Measurements from ENCODE around the gene XIRP1. TPM values are rescaled to one million over a fixed set of nuclear protein-coding genes. Genes with fewer than 3 reads are reported as not detected.

Gene XIRP1
- total RNA-seq, 1 donor from 2014 or later = 0.21 TPM

GRCh38 chr3:39180183-39180545 lies 12.2 kb downstream of the XIRP1 start:
- Mint-ChIP-seq H3K27ac (ENCODE audit: unreplicated experiment) (peak overlapping the region; percentile 88), H3K4me1 (ENCODE audit: unreplicated experiment) (peaks cover 36% of the 10 kb centered on the region), H3K4me3 (ENCODE audit: unreplicated experiment) (peak overlapping the region; percentile 92), H3K36me3 (ENCODE audit: low read depth, unreplicated experiment) (peaks cover 9% of the 10 kb centered on the region), H3K27me3 (ENCODE audit: unreplicated experiment) (peaks cover 26% of the 10 kb centered on the region), H3K9me3 (ENCODE audit: unreplicated experiment) (no peaks in the 10 kb centered on the region)
- DNase-seq (ENCODE audit: low spot score) = no peak
- TF ChIP-seq CTCF (IDR thresholded peaks at IDR 0.05; ENCODE audit: unreplicated experiment) = no peak

- no peak for DNase-seq (ENCODE audit: low spot score)
- Mint-ChIP-seq H3K27me3 (ENCODE audit: unreplicated experiment) (peaks cover 26% of the 10 kb centered on the region), H3K36me3 (ENCODE audit: low read depth, unreplicated experiment) (peaks cover 9% of the 10 kb centered on the region), H3K4me3 (ENCODE audit: unreplicated experiment) (peak overlapping the region; percentile 10), H3K9me3 (ENCODE audit: unreplicated experiment) (no peaks in the 10 kb centered on the region), H3K4me1 (ENCODE audit: unreplicated experiment) (peaks cover 36% of the 10 kb centered on the region), H3K27ac (ENCODE audit: unreplicated experiment) (peak overlapping the region; percentile 89)
- TF ChIP-seq CTCF (IDR thresholded peaks at IDR 0.05; ENCODE audit: unreplicated experiment) = no peak
These were observed 13.8 kb downstream of the XIRP1 start for GRCh38 chr3:39178553-39178952.

- Mint-ChIP-seq H3K27me3 (ENCODE audit: unreplicated experiment) (peaks cover 22% of the 10 kb centered on the region), H3K4me3 (ENCODE audit: unreplicated experiment) (peak overlapping the region; percentile 47), H3K36me3 (ENCODE audit: low read depth, unreplicated experiment) (peaks cover 9% of the 10 kb centered on the region), H3K9me3 (ENCODE audit: unreplicated experiment) (no peaks in the 10 kb centered on the region), H3K27ac (ENCODE audit: unreplicated experiment) (peak overlapping the region; percentile 97), H3K4me1 (ENCODE audit: unreplicated experiment) (peaks cover 35% of the 10 kb centered on the region)
- TF ChIP-seq CTCF (IDR thresholded peaks at IDR 0.05; ENCODE audit: unreplicated experiment) = no peak
- DNase-seq (ENCODE audit: low spot score) = peak; percentile 71
These were observed 14.6 kb downstream of the XIRP1 start for GRCh38 chr3:39177708-39178332.

GRCh38 chr3:39176025-39176714 lies 16.2 kb downstream of the XIRP1 start:
- Mint-ChIP-seq H3K9me3 (ENCODE audit: unreplicated experiment) (no peaks in the 10 kb centered on the region), H3K4me3 (ENCODE audit: unreplicated experiment) (no peak overlapping the region), H3K36me3 (ENCODE audit: low read depth, unreplicated experiment) (peaks cover 7% of the 10 kb centered on the region), H3K27me3 (ENCODE audit: unreplicated experiment) (peaks cover 18% of the 10 kb centered on the region), H3K27ac (ENCODE audit: unreplicated experiment) (peak overlapping the region; percentile 22), H3K4me1 (ENCODE audit: unreplicated experiment) (peaks cover 31% of the 10 kb centered on the region)
- TF ChIP-seq CTCF (IDR thresholded peaks at IDR 0.05; ENCODE audit: unreplicated experiment) = no peak
- no peak for DNase-seq (ENCODE audit: low spot score)
